ENCODE measurements around the gene DCST2. TPM values are rescaled to one million over a fixed set of nuclear protein-coding genes. Genes with fewer than 3 reads are reported as not detected.
"Not testable (repeated sequence)": the region's sequence is repeated elsewhere in the genome, so short reads cannot be mapped to it uniquely, and the experiment has no call there.

The DCST2 gene
- total and polyA plus RNA-seq, 9 donors = 0.17 to 1.4 (median 1.1) TPM; not detected in 1

- DNase-seq = no peak
- no peaks in the 10 kb centered on the region for H3K36me3 ChIP-seq
- no peak overlapping the region for H3K4me3 ChIP-seq
- no peaks in the 10 kb centered on the region for H3K4me1 ChIP-seq (ENCODE audit: insufficient read depth)
- no peak overlapping the region for H3K27ac ChIP-seq
- H3K9me3 ChIP-seq = no peaks in the 10 kb centered on the region
- H3K27me3 ChIP-seq = no peaks in the 10 kb centered on the region
- intact Hi-C loops (cut with DNase I) = no loop called here
- TF ChIP-seq EP300 (IDR thresholded peaks at IDR 0.05) (no peak), POLR2A (IDR thresholded peaks at IDR 0.05) (no peak), CTCF (IDR thresholded peaks at IDR 0.05) (no peak)
- WGBS, 3 donors = 80 to 85% (median 83%) methylated on average over 3 of the region's 3 CpGs
Observed at GRCh38 chr1:154989195-154989860, 44.3 kb downstream of the DCST2 start.

GRCh38 chr1:154988058-154988954 is 45.3 kb downstream of the DCST2 start:
- intact Hi-C loops (cut with DNase I) = no loop called here
- Histone ChIP-seq H3K36me3 (no peaks in the 10 kb centered on the region), H3K4me1 (ENCODE audit: insufficient read depth) (peaks cover 2% of the 10 kb centered on the region), H3K27me3 (no peaks in the 10 kb centered on the region), H3K4me3 (no peak overlapping the region), H3K9me3 (no peaks in the 10 kb centered on the region), H3K27ac (no peak overlapping the region)
- DNase-seq = no peak
- TF ChIP-seq EP300 (IDR thresholded peaks at IDR 0.05) (no peak), POLR2A (IDR thresholded peaks at IDR 0.05) (no peak), CTCF (IDR thresholded peaks at IDR 0.05) (no peak)
- 83 to 87% (median 84%) methylated on average over 17 of the region's 17 CpGs for WGBS, 3 donors

DNA sequence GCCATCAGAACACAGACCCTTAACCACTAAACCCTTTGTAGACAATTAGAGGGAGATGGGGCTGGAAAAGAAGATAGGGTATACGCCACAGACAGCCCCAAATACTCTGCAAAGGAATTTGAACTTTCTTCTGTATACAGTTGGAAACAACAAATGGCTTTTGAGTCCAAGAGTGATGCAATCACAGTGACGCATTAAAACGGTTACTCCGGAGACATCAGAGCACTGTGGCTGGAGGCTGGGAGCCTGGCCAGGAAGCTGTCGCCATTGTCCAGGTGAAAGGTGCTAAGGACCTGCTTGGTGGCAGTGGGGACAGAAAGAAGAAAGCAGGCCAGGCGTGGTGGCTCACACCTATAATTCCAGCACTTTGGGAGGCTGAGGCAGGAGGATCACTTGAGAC is 46.3 kb downstream of the DCST2 start:
- no peak for DNase-seq
- TF ChIP-seq EP300 (IDR thresholded peaks at IDR 0.05) (no peak), POLR2A (IDR thresholded peaks at IDR 0.05) (no peak), CTCF (IDR thresholded peaks at IDR 0.05) (no peak)
- H3K27me3 ChIP-seq = no peaks in the 10 kb centered on the region
- H3K4me1 ChIP-seq (ENCODE audit: insufficient read depth) = peaks cover 2% of the 10 kb centered on the region
- 86 to 88% (median 86%) methylated on average over 6 of the region's 6 CpGs for WGBS, 3 donors
- H3K9me3 ChIP-seq = no peaks in the 10 kb centered on the region
- H3K27ac ChIP-seq = no peak overlapping the region
- H3K4me3 ChIP-seq = no peak overlapping the region
- intact Hi-C loops (cut with DNase I) = no loop called here
- H3K36me3 ChIP-seq = no peaks in the 10 kb centered on the region

GRCh38 chr1:154986736-154987135 is 46.8 kb downstream of the DCST2 start:
- 86 to 92% (median 87%) methylated on average over 4 of the region's 4 CpGs for WGBS, 3 donors
- not testable (repeated sequence) for DNase-seq

More at GRCh38 chr1:154986736-154987135, 46.8 kb downstream of the DCST2 start:
- H3K36me3 ChIP-seq; H3K27me3 ChIP-seq; H3K4me1 ChIP-seq (ENCODE audit: insufficient read depth); H3K9me3 ChIP-seq; intact Hi-C loops (cut with DNase I); H3K27ac ChIP-seq; H3K4me3 ChIP-seq: not testable (repeated sequence)
